Neural cell (in vitro differentiated cells): ENCODE results near the gene MED13L. TPM values are rescaled to one million over a fixed set of nuclear protein-coding genes. Genes with fewer than 3 reads are reported as not detected.
A peak's percentile ranks its signal among the peaks of the same experiment; 100 is the strongest.

ENCODE experiments used
- H2AFZ ChIP-seq: fragments of 200-600, 300-800 bp; sonication (generic), shearing (Covaris generic); 2 replicates; pipeline ENCODE4 v1.6.0; 2014; ENCODE audit warnings: low read depth, mild to moderate bottlenecking, antibody characterized with exemption, low read length, moderate library complexity
- H3F3A ChIP-seq: fragments of 200-600 bp; shearing (Covaris generic); 2 replicates; pipeline ENCODE4 v1.6.1; 2016; ENCODE audit warnings: mild to moderate bottlenecking, moderate library complexity, mixed read lengths, antibody characterized with exemption, low read length; ENCODE audit not compliant: insufficient read depth, poor library complexity, severe bottlenecking
- H3K27ac ChIP-seq: fragments of 200-600, 300-800 bp; sonication (generic), shearing (Covaris generic); 2 replicates; pipeline ENCODE4 v1.5.1; 2014; ENCODE audit warnings: mild to moderate bottlenecking, low read length, moderate library complexity
- H3K27me3 ChIP-seq: fragments of 300-800, 200-600 bp; sonication (generic), shearing (Covaris generic); 2 replicates; pipeline ENCODE4 v1.6.0; 2014; ENCODE audit warnings: mild to moderate bottlenecking, low read depth, low read length, moderate library complexity; ENCODE audit not compliant: insufficient read depth
- H3K36me3 ChIP-seq: fragments of 300-800, 200-600 bp; sonication (generic), shearing (Covaris generic); 2 replicates; pipeline ENCODE4 v1.5.1; 2014; ENCODE audit warnings: mild to moderate bottlenecking, antibody characterized with exemption, low read length, moderate library complexity; ENCODE audit not compliant: insufficient read depth
- H3K4me2 ChIP-seq: fragments of 300-800, 200-600 bp; sonication (generic), shearing (Covaris generic); 2 replicates; pipeline ENCODE4 v1.6.0; 2014; ENCODE audit warnings: mild to moderate bottlenecking, low read length
- H3K4me3 ChIP-seq: fragments of 300-800, 200-600 bp; sonication (generic), shearing (Covaris generic); 2 replicates; pipeline ENCODE4 v1.5.1; 2014; ENCODE audit warnings: mild to moderate bottlenecking, low read length, moderate library complexity
- H3K79me2 ChIP-seq: fragments of 200-600 bp; shearing (Covaris generic); replicated peaks from 2 replicates; pipeline ENCODE4 v1.6.0; 2014; ENCODE audit warnings: mild to moderate bottlenecking, low read length, moderate library complexity; ENCODE audit not compliant: insufficient read depth
- H3K9ac ChIP-seq: fragments of 300-800, 200-600 bp; sonication (generic), shearing (Covaris generic); 2 replicates; pipeline ENCODE4 v1.6.1; 2016; ENCODE audit warnings: mild to moderate bottlenecking, low read length, mixed read lengths
- H3K9me2 ChIP-seq: fragments of 200-600 bp; shearing (Covaris generic); 2 replicates; pipeline ENCODE4 v1.6.1; 2016; ENCODE audit warnings: mild to moderate bottlenecking, low read length, mixed read lengths; ENCODE audit not compliant: insufficient read depth
- H3K9me3 ChIP-seq: fragments of 200-600, 300-800 bp; sonication (generic), shearing (Covaris generic); 2 replicates; pipeline ENCODE4 v1.6.1; 2016; ENCODE audit warnings: mild to moderate bottlenecking, mixed run types, low read length, moderate library complexity, mixed read lengths
- H4K20me1 ChIP-seq: fragments of 200-600 bp; shearing (Covaris generic); 2 replicates; pipeline ENCODE4 v1.6.1; 2016; ENCODE audit warnings: mild to moderate bottlenecking, mixed run types; ENCODE audit not compliant: insufficient read depth
- CTCF ChIP-seq: fragments of 450-650 bp; IDR thresholded peaks from 2 replicates; pipeline ENCODE4 v1.5.1; 2014; ENCODE audit warnings: antibody characterized with exemption, mild to moderate bottlenecking, moderate library complexity; ENCODE audit not compliant: poor library complexity, severe bottlenecking
- EP300 ChIP-seq: fragments of 450-650 bp; conservative IDR thresholded peaks from 2 replicates; pipeline ENCODE4 v1.6.1; 2014; ENCODE audit warnings: antibody characterized with exemption, mild to moderate bottlenecking, moderate library complexity; ENCODE audit not compliant: poor library complexity, severe bottlenecking
- EZH2 ChIP-seq: fragments of 200-600, 300-800 bp; shearing (Covaris generic), sonication (generic); IDR thresholded peaks from 2 replicates; pipeline ENCODE4 v1.6.1; 2014; ENCODE audit warnings: antibody characterized with exemption, low read length, borderline replicate concordance, mild to moderate bottlenecking; ENCODE audit not compliant: insufficient read depth, poor library complexity, severe bottlenecking
- MXI1 ChIP-seq: fragments of 450-650 bp; conservative IDR thresholded peaks from 2 replicates; pipeline ENCODE4 v1.6.1; 2014; ENCODE audit warnings: antibody characterized with exemption, mild to moderate bottlenecking; ENCODE audit not compliant: poor library complexity, severe bottlenecking
- POLR2AphosphoS5 ChIP-seq: IDR thresholded peaks from 2 replicates; pipeline ENCODE4 v1.6.1; 2012
- RAD21 ChIP-seq: fragments of 450-650 bp; conservative IDR thresholded peaks from 2 replicates; pipeline ENCODE4 v1.6.1; 2014; ENCODE audit warnings: antibody characterized with exemption, mild to moderate bottlenecking, moderate library complexity
- REST ChIP-seq: IDR thresholded peaks from 2 replicates; pipeline ENCODE4 v1.6.1; 2012; ENCODE audit warnings: borderline replicate concordance
- SMC3 ChIP-seq: fragments of 450-650 bp; conservative IDR thresholded peaks from 2 replicates; pipeline ENCODE4 v1.6.1; 2014; ENCODE audit warnings: antibody characterized with exemption, mild to moderate bottlenecking, moderate library complexity; ENCODE audit not compliant: poor library complexity
- TAF1 ChIP-seq: IDR thresholded peaks from 2 replicates; pipeline ENCODE4 v1.6.1; 2012; ENCODE audit warnings: low read depth
- polyA plus RNA-seq: library from polyadenylated mRNA; depleted of rRNA; stranded (reverse); fragments of >200 nt; gene quantifications from 2 replicates; pipeline ENCODE4 v1.2.3, GENCODE V29; 2014

Gene MED13L
- polyA plus RNA-seq, 1 donor from 2014 or later, result 38.9 TPM

GRCh38 chr12:116238149-116238548 is 39.3 kb downstream of the MED13L start:
- Histone ChIP-seq H3K79me2 (peaks cover 31% of the 10 kb centered on the region), H3K27ac (no peak overlapping the region), H3K4me2 (no peak overlapping the region), H3K9me3 (no peaks in the 10 kb centered on the region), H3K9ac (no peak overlapping the region), H3F3A (no peaks in the 10 kb centered on the region), H4K20me1 (no peaks in the 10 kb centered on the region), H3K9me2 (no peaks in the 10 kb centered on the region), H3K4me3 (no peak overlapping the region), H3K27me3 (no peaks in the 10 kb centered on the region), H3K36me3 (no peaks in the 10 kb centered on the region), H2AFZ (no peak overlapping the region)
- TF ChIP-seq CTCF (no peak), TAF1 (no peak), REST (no peak), EZH2 (no peak), POLR2AphosphoS5 (no peak), MXI1 (no peak), EP300 (no peak), RAD21 (no peak), SMC3 (no peak)

GRCh38 chr12:116236976-116237375 is 40.5 kb downstream of the MED13L start:
- Histone ChIP-seq H3K4me3 (no peak overlapping the region), H2AFZ (no peak overlapping the region), H3K27me3 (no peaks in the 10 kb centered on the region), H3K9ac (no peak overlapping the region), H3K9me2 (no peaks in the 10 kb centered on the region), H3K27ac (no peak overlapping the region), H4K20me1 (no peaks in the 10 kb centered on the region), H3K4me2 (no peak overlapping the region), H3K9me3 (no peaks in the 10 kb centered on the region), H3K36me3 (no peaks in the 10 kb centered on the region), H3F3A (no peaks in the 10 kb centered on the region), H3K79me2 (peaks cover 35% of the 10 kb centered on the region)
- TF ChIP-seq TAF1, result no peak

GRCh38 chr12:116236148-116236731 is 41.3 kb downstream of the MED13L start:
- no peak overlapping the region for H2AFZ ChIP-seq
- H3K79me2 ChIP-seq, result peaks cover 32% of the 10 kb centered on the region
- no peaks in the 10 kb centered on the region for H3K9me3 ChIP-seq
- H3F3A ChIP-seq, result no peaks in the 10 kb centered on the region
- H3K27me3 ChIP-seq, result no peaks in the 10 kb centered on the region
- H3K4me2 ChIP-seq, result no peak overlapping the region
- no peak overlapping the region for H3K27ac ChIP-seq
- H3K4me3 ChIP-seq, result no peak overlapping the region
- peak; percentile 83 for TF ChIP-seq SMC3
- TF ChIP-seq REST, result no peak
- peak; percentile 80 for TF ChIP-seq CTCF
- TF ChIP-seq RAD21, result peak; percentile 77
- TF ChIP-seq POLR2AphosphoS5, result no peak
- TF ChIP-seq TAF1, result no peak
- no peaks in the 10 kb centered on the region for H3K9me2 ChIP-seq
- H3K36me3 ChIP-seq, result no peaks in the 10 kb centered on the region
- H3K9ac ChIP-seq, result no peak overlapping the region
- H4K20me1 ChIP-seq, result no peaks in the 10 kb centered on the region
